Ishikawa (cell line): ENCODE results near the gene PTPRM.

Experiments used
- CREB1 ChIP-seq: IDR thresholded peaks from 2 replicates; pipeline ENCODE4 v1.6.1; 2012; ENCODE audit warnings: low read depth
- REST ChIP-seq: IDR thresholded peaks from 2 replicates; pipeline ENCODE4 v1.6.1; 2012; ENCODE audit warnings: low read depth, mild to moderate bottlenecking

- no peak for TF ChIP-seq REST
- no peak for TF ChIP-seq CREB1
These were observed 410.8 kb downstream of the PTPRM start for GRCh38 chr18:7977897-7978296.
